ENCODE results near the gene KRT85.

GRCh38 chr12:52335598-52336262 is 31.6 kb downstream of the KRT85 start:
- TF ChIP-seq POLR2AphosphoS5 (IDR thresholded peaks at IDR 0.05; ENCODE audit: low read depth, low read length), result no peak
- no peak for TF ChIP-seq TAF1 (IDR thresholded peaks at IDR 0.05; ENCODE audit: borderline replicate concordance, insufficient read depth, low read length)
- TF ChIP-seq REST (IDR thresholded peaks at IDR 0.05; ENCODE audit: insufficient read depth in 1 of 2, low read depth in 2 of 2, low read length in 2 of 2), result no peak
- TF ChIP-seq SIN3A (IDR thresholded peaks at IDR 0.05; ENCODE audit: borderline replicate concordance, insufficient read depth, low read length), result no peak
